ENCODE results near the gene PLK5. TPM values are rescaled to one million over a fixed set of nuclear protein-coding genes. Genes with fewer than 3 reads are reported as not detected.
"Not testable (repeated sequence)": the region's sequence is repeated elsewhere in the genome, so short reads cannot be mapped to it uniquely, and the experiment has no call there.

The PLK5 gene
- total RNA-seq, 2 donors from 2014 or later = not detected

DNA sequence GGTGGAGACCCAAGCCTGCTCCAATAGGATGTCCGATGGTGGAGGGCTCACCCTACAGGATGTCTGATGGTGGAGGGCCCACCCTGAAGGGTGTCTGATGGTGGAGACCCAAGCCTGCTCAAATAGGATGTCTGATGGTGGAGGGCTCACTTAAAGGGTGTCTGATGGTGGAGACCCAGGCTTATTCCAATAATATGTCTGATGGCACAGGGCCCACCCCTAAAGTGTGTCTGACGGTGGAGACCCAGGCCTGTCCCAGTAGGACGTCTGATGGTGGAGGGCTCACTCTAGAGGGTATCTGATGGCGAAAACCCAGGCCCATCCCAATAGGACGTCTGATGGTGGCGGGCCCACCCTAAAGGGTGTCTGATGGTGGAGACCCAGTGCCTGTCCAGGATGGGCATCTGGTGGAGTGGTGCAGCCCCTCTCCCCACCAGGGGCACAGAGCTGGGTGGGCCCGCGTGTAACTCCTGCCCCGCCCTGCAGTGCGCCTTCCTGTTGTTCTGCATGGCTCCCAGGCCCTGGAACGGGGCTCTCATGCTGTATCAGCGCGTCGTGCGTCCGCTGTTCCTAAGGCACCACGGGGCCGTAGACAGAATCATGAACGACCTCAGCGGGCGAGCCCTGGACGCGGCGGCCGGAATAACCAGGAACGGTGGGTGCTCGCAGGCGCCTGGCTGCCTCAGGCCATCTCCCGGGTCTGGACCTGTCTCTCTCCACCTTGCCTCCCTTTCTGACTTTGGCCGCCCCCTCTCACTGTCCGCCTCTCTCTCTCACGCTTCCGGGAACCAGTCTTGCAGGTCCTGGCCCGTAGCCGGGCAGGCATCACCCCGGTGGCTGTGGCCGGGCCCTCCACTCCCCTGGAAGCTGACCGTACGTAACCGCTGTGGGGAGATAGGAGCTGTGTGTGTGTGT is 27.8 kb upstream of the PLK5 start:
- DNase-seq (no peak), ATAC-seq (no peak)
- Mint-ChIP-seq H3K4me3 (no peak overlapping the region), H3K36me3 (ENCODE audit: low read depth) (no peaks in the 10 kb centered on the region), H3K4me1 (peaks cover 5% of the 10 kb centered on the region), H3K27ac (no peak overlapping the region), H3K27me3 (no peaks in the 10 kb centered on the region)
- no peaks in the 10 kb centered on the region for H3K9me3 ChIP-seq (ENCODE audit: control insufficient read depth, low read length, poor library complexity, severe bottlenecking)

DNA sequence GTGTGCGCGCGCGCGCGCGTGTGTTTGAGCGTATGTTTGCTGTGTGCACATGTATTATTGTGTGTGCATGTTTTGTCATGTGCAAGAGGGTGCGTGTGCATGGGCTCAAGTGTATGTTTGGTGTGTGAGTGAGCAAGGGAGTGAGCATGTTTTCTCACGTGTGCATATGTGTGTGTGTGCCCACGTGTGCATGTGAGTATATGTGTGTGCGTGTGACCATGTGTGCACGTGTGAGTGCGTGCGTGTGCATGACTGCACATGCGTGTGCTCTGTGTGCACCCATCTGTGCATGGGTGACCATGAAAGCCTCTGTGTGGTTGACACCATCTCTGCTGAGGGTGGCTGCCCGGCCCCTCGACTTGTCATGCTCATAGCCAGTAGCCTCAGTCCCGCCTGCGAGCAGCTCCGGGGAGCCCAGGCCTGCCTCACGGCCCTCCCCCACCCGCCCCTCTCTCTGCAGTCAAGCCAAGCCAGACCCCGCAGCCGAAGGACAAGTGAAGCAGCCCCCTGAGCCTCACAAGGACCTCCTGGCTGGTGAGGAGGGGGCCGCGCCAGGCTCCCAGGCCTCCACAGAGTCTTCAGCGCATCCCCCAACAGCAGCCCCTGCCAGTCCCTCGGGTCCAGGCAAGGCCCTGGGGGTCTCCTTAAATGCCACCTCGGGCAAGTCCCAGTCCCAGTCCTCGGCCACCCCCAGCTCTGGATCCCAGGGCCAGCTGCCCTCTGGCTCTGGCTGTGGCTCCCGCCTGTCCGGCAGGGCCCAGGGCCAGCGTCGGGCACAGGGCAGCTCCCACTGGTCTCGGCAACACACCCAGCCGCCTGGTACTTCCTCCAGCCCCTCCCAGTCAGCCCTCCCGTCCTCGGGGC is 26.9 kb upstream of the PLK5 start:
- DNase-seq = no peak
- no peaks in the 10 kb centered on the region for H3K27me3 Mint-ChIP-seq

DNA sequence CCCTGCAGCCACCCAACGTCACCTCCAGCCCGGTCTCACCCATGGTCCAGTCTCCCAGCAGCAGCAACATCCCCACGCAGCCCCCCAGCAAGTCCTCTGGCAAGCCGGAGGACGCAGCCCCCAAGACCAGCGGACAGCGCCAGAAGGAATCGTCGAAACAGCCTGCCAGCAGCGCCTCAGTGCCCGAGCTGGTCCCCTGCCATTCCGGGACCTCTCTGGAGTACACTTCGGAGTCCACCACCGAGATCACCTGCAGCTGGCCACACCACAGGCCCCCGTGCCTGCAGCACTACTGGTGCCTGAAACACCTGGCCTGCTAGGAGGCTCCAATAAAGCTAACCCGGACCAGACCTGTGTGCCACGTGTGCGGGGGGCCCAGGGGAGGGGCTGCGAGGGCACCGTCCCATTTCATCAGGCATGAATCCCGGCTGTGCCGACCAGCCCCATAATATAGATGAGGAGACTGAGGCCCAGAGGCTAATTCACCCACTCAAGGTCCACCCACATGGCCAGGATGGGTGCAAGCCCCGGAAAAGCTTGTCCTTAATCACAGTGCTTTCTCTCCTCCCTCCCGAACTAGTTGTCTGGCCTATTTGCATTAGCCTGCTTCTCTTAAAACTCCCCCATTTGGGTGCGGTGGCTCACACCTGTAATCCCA is 26.2 kb upstream of the PLK5 start:
- H3K4me3 Mint-ChIP-seq = no peak overlapping the region
- H3K27me3 Mint-ChIP-seq = no peaks in the 10 kb centered on the region
- no peak for DNase-seq
- H3K9me3 ChIP-seq (ENCODE audit: control insufficient read depth, low read length, poor library complexity, severe bottlenecking) = no peaks in the 10 kb centered on the region
- no peaks in the 10 kb centered on the region for H3K36me3 Mint-ChIP-seq (ENCODE audit: low read depth)
- H3K4me1 Mint-ChIP-seq = no peaks in the 10 kb centered on the region
- no peak for ATAC-seq
- H3K27ac Mint-ChIP-seq = no peak overlapping the region

More for the DNA sequence above, 26.9 kb upstream of the PLK5 start:
- Mint-ChIP-seq H3K4me1 (peaks cover under 1% of the 10 kb centered on the region), H3K4me3 (no peak overlapping the region), H3K36me3 (ENCODE audit: low read depth) (no peaks in the 10 kb centered on the region), H3K27ac (no peak overlapping the region)
- ATAC-seq = no peak
- no peaks in the 10 kb centered on the region for H3K9me3 ChIP-seq (ENCODE audit: control insufficient read depth, low read length, poor library complexity, severe bottlenecking)

DNA sequence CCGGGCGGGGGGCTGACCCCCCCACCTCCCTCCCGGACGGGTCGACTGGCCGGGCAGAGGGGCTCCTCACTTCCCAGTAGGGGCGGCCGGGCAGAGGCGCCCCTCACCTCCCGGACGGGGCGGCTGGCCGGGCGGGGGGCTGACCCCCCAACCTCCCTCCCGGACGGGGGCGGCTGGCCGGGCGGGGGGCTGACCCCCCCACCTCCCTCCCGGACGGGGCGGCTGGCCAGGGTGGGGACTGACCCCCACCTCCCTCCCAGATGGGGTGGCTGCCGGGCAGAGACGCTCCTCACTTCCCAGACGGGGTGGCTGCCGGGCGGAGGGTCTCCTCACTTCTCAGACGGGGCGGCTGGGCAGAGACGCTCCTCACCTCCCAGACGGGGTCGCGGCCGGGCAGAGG is 24.6 kb upstream of the PLK5 start:
- H3K27me3 Mint-ChIP-seq; H3K4me1 Mint-ChIP-seq; H3K4me3 Mint-ChIP-seq; H3K36me3 Mint-ChIP-seq (ENCODE audit: low read depth); H3K27ac Mint-ChIP-seq; H3K9me3 ChIP-seq (ENCODE audit: control insufficient read depth, low read length, poor library complexity, severe bottlenecking); DNase-seq; ATAC-seq: not testable (repeated sequence)

DNA sequence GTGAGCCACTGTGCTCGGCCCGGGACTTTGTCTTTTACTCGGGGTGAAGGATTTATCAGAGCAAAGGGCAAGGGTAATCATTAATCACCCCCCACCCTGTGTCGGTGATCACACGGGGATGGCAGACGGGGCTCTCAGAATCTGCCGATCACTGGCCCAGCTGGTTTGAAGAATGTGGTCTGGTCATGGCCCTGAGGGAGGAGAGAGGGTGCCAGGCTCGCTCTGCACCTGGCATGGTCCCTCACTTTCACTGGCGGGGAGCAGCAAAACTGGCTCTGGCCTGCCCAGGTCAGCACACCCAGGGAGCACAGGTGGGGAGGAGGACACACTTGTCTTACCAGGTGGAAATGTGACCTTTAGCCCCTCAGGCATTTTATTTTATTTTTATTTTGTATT is 22.7 kb upstream of the PLK5 start:
- ATAC-seq (no peak), DNase-seq (no peak)
- H3K27me3 Mint-ChIP-seq = no peaks in the 10 kb centered on the region
- H3K4me1 Mint-ChIP-seq = peaks cover 2% of the 10 kb centered on the region
- no peaks in the 10 kb centered on the region for H3K9me3 ChIP-seq (ENCODE audit: control insufficient read depth, low read length, poor library complexity, severe bottlenecking)
- no peak overlapping the region for H3K4me3 Mint-ChIP-seq
- peak overlapping the region; percentile 16 for H3K27ac Mint-ChIP-seq
- H3K36me3 Mint-ChIP-seq (ENCODE audit: low read depth) = no peaks in the 10 kb centered on the region

DNA sequence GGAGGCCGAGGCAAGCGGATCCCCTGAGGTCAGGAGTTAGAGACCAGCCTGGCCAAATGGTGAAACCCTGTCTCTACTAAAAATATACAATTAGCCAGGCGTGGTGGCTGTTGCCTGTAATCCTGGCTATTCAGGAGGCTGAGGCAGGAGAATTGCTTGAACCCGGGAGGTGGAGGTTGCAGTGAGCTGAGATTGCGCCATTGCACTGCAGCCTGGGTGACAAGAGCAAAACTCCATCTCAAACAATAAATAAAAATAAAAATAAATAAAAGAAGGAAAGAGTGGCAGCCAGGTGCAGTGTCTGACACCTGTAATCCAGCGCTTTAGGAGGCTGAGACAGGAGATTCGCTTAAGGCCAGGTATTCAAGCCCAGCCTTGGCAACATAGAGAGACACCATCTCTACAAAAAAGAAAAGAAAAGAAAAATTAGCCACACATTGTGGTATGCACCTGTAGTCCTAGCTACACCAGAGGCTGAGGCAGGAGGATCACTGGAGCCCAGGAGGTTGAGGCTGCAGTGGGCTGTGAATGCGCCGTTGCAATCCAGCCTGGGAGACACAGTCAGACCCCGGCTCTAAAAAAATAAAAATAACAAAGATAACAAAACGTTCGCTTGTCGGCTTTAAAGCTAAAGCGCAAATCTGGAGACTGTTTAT is 21.3 kb upstream of the PLK5 start:
- H3K27ac Mint-ChIP-seq = no peak overlapping the region
- no peak for ATAC-seq
- no peaks in the 10 kb centered on the region for H3K27me3 Mint-ChIP-seq
- no peaks in the 10 kb centered on the region for H3K36me3 Mint-ChIP-seq (ENCODE audit: low read depth)
- H3K9me3 ChIP-seq (ENCODE audit: control insufficient read depth, low read length, poor library complexity, severe bottlenecking) = no peaks in the 10 kb centered on the region
- H3K4me1 Mint-ChIP-seq = peaks cover 3% of the 10 kb centered on the region
- DNase-seq = no peak
- H3K4me3 Mint-ChIP-seq = no peak overlapping the region

DNA sequence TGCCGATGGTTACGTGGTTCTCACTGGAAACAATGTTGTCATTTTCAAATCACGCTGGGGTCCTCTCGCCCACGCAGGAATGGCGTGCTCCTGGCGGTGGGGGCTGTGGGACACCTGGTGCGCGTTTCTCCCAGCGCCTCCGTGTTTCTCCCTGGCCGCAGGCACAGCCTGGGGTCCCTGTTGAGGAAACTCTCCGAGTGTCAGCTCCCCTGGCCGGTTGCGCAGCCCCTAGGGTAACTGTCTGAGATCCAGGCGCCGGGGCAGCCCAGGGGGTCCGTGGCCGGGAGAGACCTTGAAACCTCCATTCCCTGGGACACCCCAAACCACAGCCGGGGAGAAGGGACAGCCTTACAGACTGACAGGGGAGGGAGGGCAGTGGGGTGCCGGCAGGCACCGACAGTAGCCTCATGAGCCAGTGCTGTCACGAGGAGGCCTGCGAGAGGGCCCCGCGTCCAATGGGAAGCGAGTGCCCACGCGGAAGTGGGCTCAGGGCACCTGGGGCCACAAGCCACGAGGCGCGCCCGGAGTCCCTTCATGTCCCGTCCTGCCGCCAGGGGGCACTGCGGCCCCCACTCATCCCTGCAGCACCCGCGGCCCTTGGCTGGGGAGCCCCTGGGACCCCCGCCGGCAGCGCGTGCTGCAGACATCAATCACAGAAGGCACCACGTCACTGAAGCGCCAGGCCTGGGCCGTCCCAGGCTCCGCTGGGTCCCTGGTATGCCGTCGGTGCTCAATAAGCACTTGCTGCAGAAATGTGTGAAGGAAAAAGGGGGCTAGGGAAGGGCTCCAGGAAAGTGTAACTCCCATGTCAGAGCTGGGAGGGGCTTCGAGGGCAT is 20.6 kb upstream of the PLK5 start:
- no peaks in the 10 kb centered on the region for H3K27me3 Mint-ChIP-seq

DNA sequence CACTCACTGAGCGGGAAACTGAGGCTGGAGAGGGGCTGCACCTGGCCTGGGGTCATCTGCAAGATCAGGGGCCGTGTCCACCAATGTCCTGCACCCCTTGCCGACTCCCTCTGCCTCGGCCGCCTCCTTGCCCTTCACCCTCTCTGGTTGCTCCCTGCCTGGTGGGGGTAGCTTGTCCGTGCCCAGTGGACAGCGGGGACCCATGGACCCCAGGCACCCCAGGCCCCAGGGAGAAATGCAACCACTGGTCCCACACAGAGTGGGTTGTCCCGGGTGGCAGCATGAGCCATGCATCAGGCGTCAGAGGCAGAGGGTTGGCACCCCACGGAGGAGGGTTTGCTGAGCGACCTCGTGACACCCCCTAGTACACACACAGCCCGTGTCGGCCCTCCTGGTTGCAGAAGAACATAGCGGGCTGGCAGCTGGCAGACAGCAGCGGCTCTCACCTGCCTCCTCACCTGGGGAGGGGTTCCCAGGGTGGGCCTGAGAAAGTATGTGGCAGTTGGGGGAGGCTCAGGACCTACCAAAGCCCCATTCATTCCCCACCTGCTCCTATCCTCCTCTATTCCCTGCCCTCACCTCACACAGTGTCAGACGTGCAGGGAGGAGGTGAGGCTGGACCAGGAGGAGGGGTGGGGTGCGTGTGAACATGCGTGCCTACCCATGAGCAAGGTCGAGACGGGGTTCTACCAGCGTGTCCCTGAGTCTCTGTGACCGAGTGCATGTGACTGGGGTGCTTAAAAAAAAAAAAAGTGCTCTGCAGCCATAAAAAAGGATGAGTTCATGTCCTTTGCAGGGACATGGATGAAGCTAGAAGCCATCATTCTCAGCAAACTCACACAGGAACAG is 19.7 kb upstream of the PLK5 start:
- Mint-ChIP-seq H3K4me3 (no peak overlapping the region), H3K27ac (no peak overlapping the region)

More for the DNA sequence above, 20.6 kb upstream of the PLK5 start:
- H3K9me3 ChIP-seq (ENCODE audit: control insufficient read depth, low read length, poor library complexity, severe bottlenecking) = no peaks in the 10 kb centered on the region
- Mint-ChIP-seq H3K4me3 (no peak overlapping the region), H3K4me1 (peaks cover 8% of the 10 kb centered on the region), H3K27ac (no peak overlapping the region), H3K36me3 (ENCODE audit: low read depth) (no peaks in the 10 kb centered on the region)
- ATAC-seq = no peak
- peak; percentile 51 to 58 (median 57) for DNase-seq

DNA sequence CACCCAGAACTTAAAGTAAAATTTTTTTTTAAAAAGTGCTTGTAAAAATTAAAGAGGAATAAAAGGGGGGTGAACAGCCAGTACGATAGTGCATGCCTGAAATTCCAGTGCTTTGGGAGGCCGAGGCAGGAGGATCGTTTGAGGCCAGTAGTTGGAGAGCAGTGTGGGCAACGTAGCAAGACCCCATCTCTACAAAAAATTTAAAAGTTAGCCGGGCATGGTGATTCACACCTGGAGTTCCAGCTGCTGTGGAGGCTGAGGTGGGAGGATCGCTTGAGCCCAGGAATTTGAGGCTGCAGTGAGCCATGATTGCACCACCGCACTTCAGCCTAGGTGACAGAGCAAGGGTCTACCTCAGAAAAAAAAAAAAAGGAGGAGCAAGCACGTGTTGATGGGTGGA is 18.9 kb upstream of the PLK5 start:
- Mint-ChIP-seq H3K4me3 (no peak overlapping the region), H3K27ac (no peak overlapping the region), H3K4me1 (peaks cover 8% of the 10 kb centered on the region), H3K36me3 (ENCODE audit: low read depth) (peaks cover 3% of the 10 kb centered on the region), H3K27me3 (no peaks in the 10 kb centered on the region)
- DNase-seq = no peak
- H3K9me3 ChIP-seq (ENCODE audit: control insufficient read depth, low read length, poor library complexity, severe bottlenecking) = no peaks in the 10 kb centered on the region
- ATAC-seq = no peak

More for the DNA sequence above, 19.7 kb upstream of the PLK5 start:
- H3K36me3 Mint-ChIP-seq (ENCODE audit: low read depth) = no peaks in the 10 kb centered on the region
- ATAC-seq (no peak), DNase-seq (no peak)
- peaks cover 8% of the 10 kb centered on the region for H3K4me1 Mint-ChIP-seq
- H3K9me3 ChIP-seq (ENCODE audit: control insufficient read depth, low read length, poor library complexity, severe bottlenecking) = no peaks in the 10 kb centered on the region
- no peaks in the 10 kb centered on the region for H3K27me3 Mint-ChIP-seq

DNA sequence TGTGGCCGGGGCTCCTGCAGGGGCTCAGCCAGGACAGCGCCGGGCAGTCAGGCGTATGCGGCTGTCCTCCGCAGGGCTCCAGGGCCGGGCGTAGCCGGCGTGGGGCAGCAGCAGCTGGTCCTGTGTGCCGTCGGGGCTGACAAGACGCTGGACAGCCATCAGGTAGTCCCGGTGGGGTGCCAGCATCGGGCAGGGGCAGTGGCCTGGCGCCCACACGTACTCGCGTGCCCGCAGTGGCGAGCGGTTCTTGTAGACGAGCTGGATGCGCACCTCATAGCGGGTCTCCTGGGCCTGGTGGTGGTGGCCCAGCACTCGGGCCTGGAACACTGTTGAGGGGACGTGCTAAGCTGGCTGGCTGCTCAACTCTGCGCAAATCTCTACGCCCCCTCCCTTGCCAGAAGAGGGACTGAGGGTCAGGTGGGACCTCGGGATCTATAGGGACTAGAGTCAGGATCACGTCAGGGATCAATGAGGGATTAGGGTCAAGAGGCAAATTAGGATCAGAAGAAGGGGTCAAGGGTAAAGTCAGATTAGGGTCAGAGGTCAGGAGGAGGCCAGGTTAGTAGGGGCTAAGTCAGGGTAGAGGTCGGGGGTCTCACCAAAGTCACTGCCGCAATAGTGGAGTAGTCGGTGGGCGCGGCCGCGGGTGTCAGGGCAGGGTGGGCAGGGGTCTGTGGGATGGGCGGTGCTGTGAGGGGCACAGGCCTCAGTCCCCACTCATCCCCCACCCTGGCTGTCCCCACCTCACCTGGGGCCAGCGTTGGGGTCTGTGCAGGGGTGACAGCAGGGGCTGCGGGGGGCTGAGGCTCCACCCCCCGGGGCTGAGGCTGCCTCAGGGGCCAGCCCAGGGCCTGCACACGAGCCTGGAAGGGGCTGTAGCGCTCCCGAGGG is 17.6 kb upstream of the PLK5 start:
- Mint-ChIP-seq H3K27ac (no peak overlapping the region), H3K27me3 (no peaks in the 10 kb centered on the region), H3K4me3 (no peak overlapping the region), H3K4me1 (peaks cover 8% of the 10 kb centered on the region), H3K36me3 (ENCODE audit: low read depth) (peaks cover 4% of the 10 kb centered on the region)
- DNase-seq (no peak), ATAC-seq (no peak)
- no peaks in the 10 kb centered on the region for H3K9me3 ChIP-seq (ENCODE audit: control insufficient read depth, low read length, poor library complexity, severe bottlenecking)

DNA sequence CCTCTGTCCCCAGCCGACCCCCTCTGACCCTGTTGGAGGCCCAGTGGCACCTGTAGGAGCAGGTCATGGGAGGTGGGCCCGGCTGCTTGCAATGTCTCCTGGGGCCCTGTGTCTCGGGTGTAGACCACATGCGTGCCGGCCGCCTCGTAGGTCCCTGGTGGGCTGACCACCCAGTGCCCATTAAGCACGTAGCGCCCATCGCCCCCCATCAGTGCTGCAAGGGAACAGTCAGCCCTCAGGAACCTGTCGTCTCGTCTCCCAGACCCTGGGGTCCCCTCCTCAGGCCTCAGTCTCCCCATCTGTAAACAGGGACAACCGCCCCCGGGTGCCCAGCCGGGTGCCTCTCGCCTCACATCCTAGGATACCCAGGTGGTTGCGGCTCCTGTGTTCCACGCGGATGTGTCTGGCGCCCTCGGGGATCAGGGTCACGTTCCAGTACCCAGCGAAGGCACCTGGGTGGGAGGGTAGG is 16.7 kb upstream of the PLK5 start:
- no peak for ATAC-seq
- H3K27ac Mint-ChIP-seq = peak overlapping the region; percentile 35
- no peak overlapping the region for H3K4me3 Mint-ChIP-seq
- DNase-seq = no peak
- H3K36me3 Mint-ChIP-seq (ENCODE audit: low read depth) = peaks cover 4% of the 10 kb centered on the region
- peaks cover 8% of the 10 kb centered on the region for H3K4me1 Mint-ChIP-seq
- no peaks in the 10 kb centered on the region for H3K27me3 Mint-ChIP-seq
- H3K9me3 ChIP-seq (ENCODE audit: control insufficient read depth, low read length, poor library complexity, severe bottlenecking) = no peaks in the 10 kb centered on the region
